PC-3 (cell line): Measurements from ENCODE around the gene AIM2. TPM values are rescaled to one million over a fixed set of nuclear protein-coding genes. Genes with fewer than 3 reads are reported as not detected.

Experiments used
- ATAC-seq: fragments of 200-7000 bp; cut with Tn5 transposase; 2 replicates; pipeline ENCODE4 v1.9.1; 2020; ENCODE audit warnings: mild to moderate bottlenecking, moderate library complexity
- BruUV-seq: library from RNA; stranded (reverse); fragments of 400-500 nt; replicated peaks from 2 replicates; lab custom pipeline; 2021; lab: Mats Ljungman, UMichigan
- CTCF ChIA-PET: fragments of 300-600 bp; sonication (Branson Sonifier 250); formaldehyde crosslinking; loops from one replicate; lab custom pipeline; 2022; ENCODE audit warnings: antibody characterized with exemption; lab: Charles Lee
- POLR2A ChIA-PET: fragments of 300-600 bp; sonication (Branson Sonifier 250); formaldehyde crosslinking; loops from one replicate; lab custom pipeline; 2022; ENCODE audit warnings: antibody characterized with exemption; ENCODE audit not compliant: unreplicated experiment; lab: Charles Lee
- DNase-seq: peaks from one replicate; pipeline ENCODE4 v3.0.0-alpha.2; 2015
- H2AFZ ChIP-seq: fragments of 300-600 bp; sonication (generic); 2 replicates; pipeline ENCODE4 v1.6.0; 2016; ENCODE audit warnings: antibody characterized with exemption, low read length
- H3F3A ChIP-seq: fragments of 300-600 bp; sonication (generic); one replicate; pipeline ENCODE4 v1.6.0; 2017; ENCODE audit warnings: antibody characterized with exemption, low read length, control low read depth, mild to moderate bottlenecking; ENCODE audit not compliant: unreplicated experiment
- H3K27ac ChIP-seq: fragments of 300-600 bp; sonication (generic); 2 replicates; pipeline ENCODE4 v1.5.1; 2016; ENCODE audit warnings: mild to moderate bottlenecking, low read length
- H3K27me3 ChIP-seq: fragments of 300-600 bp; sonication (generic); 2 replicates; pipeline ENCODE4 v1.6.1; 2016; ENCODE audit warnings: low read length, mixed read lengths
- H3K36me3 ChIP-seq: fragments of 300-600 bp; sonication (generic); 2 replicates; pipeline ENCODE4 v1.6.1; 2016; ENCODE audit warnings: low read depth, mixed run types, low read length, mixed read lengths
- H3K4me1 ChIP-seq: fragments of 300-600 bp; sonication (generic); 2 replicates; pipeline ENCODE4 v1.5.1; 2016; ENCODE audit warnings: low read length; ENCODE audit not compliant: insufficient read depth
- H3K4me2 ChIP-seq: fragments of 300-600 bp; sonication (generic); 2 replicates; pipeline ENCODE4 v1.6.0; 2016; ENCODE audit warnings: low read length
- H3K4me3 ChIP-seq: fragments of 300-600 bp; sonication (generic); 2 replicates; pipeline ENCODE4 v1.5.1; 2016; ENCODE audit warnings: mild to moderate bottlenecking, low read length, mixed read lengths
- H3K79me2 ChIP-seq: fragments of 300-600 bp; sonication (generic); 2 replicates; pipeline ENCODE4 v1.6.1; 2017; ENCODE audit warnings: low read length, mixed read lengths
- H3K9ac ChIP-seq: fragments of 300-600 bp; sonication (generic); 2 replicates; pipeline ENCODE4 v1.6.0; 2016; ENCODE audit warnings: mild to moderate bottlenecking, low read length
- H3K9me2 ChIP-seq: fragments of 300-600 bp; sonication (generic); replicated peaks from 2 replicates; pipeline ENCODE4 v1.6.1; 2016; ENCODE audit warnings: mixed run types, low read length, mixed read lengths
- H3K9me3 ChIP-seq: fragments of 300-600 bp; sonication (generic); 2 replicates; pipeline ENCODE4 v1.6.1; 2016; ENCODE audit warnings: low read length, mixed read lengths
- H4K20me1 ChIP-seq: fragments of 300-600 bp; sonication (generic); 2 replicates; pipeline ENCODE4 v1.6.1; 2016; ENCODE audit warnings: low read length, mixed read lengths
- CTCF ChIP-seq: fragments of 300-600 bp; sonication (generic); conservative IDR thresholded peaks from 2 replicates; pipeline ENCODE4 v1.5.1; 2017; ENCODE audit warnings: antibody characterized with exemption, low read depth, mild to moderate bottlenecking, low read length
- EZH2 ChIP-seq: fragments of 300-600 bp; sonication (generic); IDR thresholded peaks from one replicate; pipeline ENCODE4 v1.6.1; 2017; ENCODE audit warnings: antibody characterized with exemption, mild to moderate bottlenecking, low read length; ENCODE audit not compliant: unreplicated experiment
- EZH2phosphoT487 ChIP-seq: fragments of 300-600 bp; sonication (generic); IDR thresholded peaks from 2 replicates; pipeline ENCODE4 v1.6.1; 2018; ENCODE audit warnings: mild to moderate bottlenecking, antibody characterized with exemption, low read length, borderline replicate concordance
- intact Hi-C: fragments of 100-400 bp; cut with micrococcal nuclease; formaldehyde crosslinking; loops from 2 replicates; pipeline ENCODE4 v1.9.0; 2023
- total RNA-seq: library from RNA; depleted of rRNA; stranded (reverse); fragments of >200 nt; gene quantifications from 2 replicates; pipeline ENCODE4 v1.2.3, GENCODE V29; 2014

AIM2 gene
- total RNA-seq, 1 experiment from 2014 or later: not detected

- Histone ChIP-seq H3K9me3 (no peaks in the 10 kb centered on the region), H3K27ac (no peak overlapping the region), H3K9ac (no peak overlapping the region), H3F3A (no peaks in the 10 kb centered on the region), H3K4me2 (no peak overlapping the region), H3K27me3 (peaks cover 20% of the 10 kb centered on the region), H2AFZ (no peak overlapping the region), H4K20me1 (no peaks in the 10 kb centered on the region), H3K9me2 (no peaks in the 10 kb centered on the region), H3K4me1 (peaks cover 11% of the 10 kb centered on the region), H3K36me3 (no peaks in the 10 kb centered on the region), H3K4me3 (no peak overlapping the region), H3K79me2 (no peaks in the 10 kb centered on the region)
- DNase-seq (no peak), ATAC-seq (no peak)
- ChIA-PET CTCF (no interaction called here), POLR2A (no interaction called here)
- intact Hi-C loops: no loop called here
- TF ChIP-seq EZH2: no peak
- no peak for TF ChIP-seq CTCF
- no peak for TF ChIP-seq EZH2phosphoT487
- no TSS peak for BruUV-seq
These were observed 14.6 kb upstream of the AIM2 start for GRCh38 chr1:159091180-159091560.

- no peak for ATAC-seq
These were observed 14.0 kb upstream of the AIM2 start for GRCh38 chr1:159090286-159091179.

More at GRCh38 chr1:159090286-159091179, 14.0 kb upstream of the AIM2 start:
- TF ChIP-seq EZH2 (no peak), CTCF (no peak), EZH2phosphoT487 (no peak)
- Histone ChIP-seq H3K27me3 (peaks cover 13% of the 10 kb centered on the region), H2AFZ (no peak overlapping the region), H3K36me3 (no peaks in the 10 kb centered on the region), H3K9me2 (no peaks in the 10 kb centered on the region), H4K20me1 (no peaks in the 10 kb centered on the region), H3K4me2 (no peak overlapping the region), H3K79me2 (no peaks in the 10 kb centered on the region), H3K9ac (no peak overlapping the region), H3K9me3 (no peaks in the 10 kb centered on the region), H3K4me1 (peaks cover 11% of the 10 kb centered on the region), H3F3A (no peaks in the 10 kb centered on the region), H3K4me3 (no peak overlapping the region), H3K27ac (no peak overlapping the region)
- intact Hi-C loops: no loop called here
- DNase-seq: no peak
- ChIA-PET CTCF (no interaction called here), POLR2A (no interaction called here)
- no TSS peak for BruUV-seq
